HCT116 (cell line): Measurements from ENCODE around the gene LRP1B. TPM values are rescaled to one million over a fixed set of nuclear protein-coding genes. Genes with fewer than 3 reads are reported as not detected.

Experiments
- ATAC-seq: fragments of 200-7000 bp; cut with Tn5 transposase; 2 replicates; pipeline ENCODE4 v1.9.1; 2020; ENCODE audit warnings: mild to moderate bottlenecking, moderate library complexity
- BruUV-seq: library from RNA; stranded (reverse); fragments of 400-500 nt; replicated peaks from 2 replicates; lab custom pipeline; 2021; lab: Mats Ljungman, UMichigan
- CTCF ChIA-PET: fragments of 300-600 bp; sonication (Branson Sonifier 250); formaldehyde crosslinking; loops from one replicate; lab custom pipeline; 2021; ENCODE audit warnings: antibody characterized with exemption; lab: Charles Lee
- POLR2A ChIA-PET: fragments of 300-600, 350-600 bp; sonication (Branson Sonifier 250); formaldehyde crosslinking; loops from one replicate; lab custom pipeline; 2021; ENCODE audit warnings: antibody characterized with exemption; lab: Charles Lee
- RAD21 ChIA-PET, 2 experiments: fragments of 300-600 bp; sonication (Branson Sonifier 250); formaldehyde crosslinking; loops; one replicate each; lab custom pipeline; 2023; ENCODE audit warnings: low total read pairs in 2 of 2; ENCODE audit not compliant: uncharacterized antibody in 2 of 2, unreplicated experiment in 2 of 2, low non-redundant PET in 1 of 2; lab: Charles Lee
- DNase-seq: peaks from one replicate; pipeline ENCODE4 v3.0.0-alpha.2; 2010; ENCODE audit warnings: low read depth, low spot score
- H2AFZ ChIP-seq: fragments of 200-600 bp; shearing (Covaris generic), sonication (generic); 2 replicates; pipeline ENCODE4 v1.6.1; 2017; ENCODE audit warnings: low read depth, mixed run types, mixed read lengths, antibody characterized with exemption, low read length; ENCODE audit not compliant: poor library complexity, severe bottlenecking
- H3K27ac ChIP-seq: 2 replicates; pipeline ENCODE4 v1.5.1; 2012; ENCODE audit warnings: low read depth, low read length
- H3K27me3 ChIP-seq: fragments of 200-600 bp; sonication (generic); 2 replicates; pipeline ENCODE4 v1.6.1; 2016; ENCODE audit warnings: mixed run types, low read length, mixed read lengths; ENCODE audit not compliant: insufficient read depth
- H3K36me3 ChIP-seq, 2 experiments: fragments of 200-500 bp in 1 of 2; fragments of 200-600 bp in 1 of 2; sonication (Bioruptor generic) in 1 of 2; sonication (generic) in 1 of 2; 2 replicates each; pipeline versions ENCODE4 v1.5.1 to v1.6.1; 2014 to 2016; ENCODE audit warnings: low read length in 2 of 2, inconsistent platforms in 1 of 2, mixed read lengths in 1 of 2, mixed run types in 1 of 2; ENCODE audit not compliant: insufficient read depth in 2 of 2, control insufficient read depth in 1 of 2
- H3K4me1 ChIP-seq, 2 experiments: fragments of 200-600 bp in 1 of 2; sonication (generic) in 1 of 2; 2 replicates each; pipeline versions ENCODE4 v1.5.1 to v1.6.1; 2012 to 2017; ENCODE audit warnings: low read length in 2 of 2, inconsistent platforms in 1 of 2, mild to moderate bottlenecking in 1 of 2, mixed read lengths in 1 of 2, mixed run types in 1 of 2, moderate library complexity in 1 of 2; ENCODE audit not compliant: insufficient read depth in 2 of 2, control insufficient read depth in 1 of 2
- H3K4me2 ChIP-seq: fragments of 200-600 bp; sonication (generic); 2 replicates; pipeline ENCODE4 v1.6.1; 2017; ENCODE audit warnings: mixed run types, low read length, mixed read lengths
- H3K4me3 ChIP-seq, 2 experiments: fragments of 200-600 bp in 1 of 2; sonication (generic) in 1 of 2; replicated peaks in 1 of 2; 2 replicates each; pipeline ENCODE4 v1.5.1; 2011 to 2016; ENCODE audit warnings: low read length in 2 of 2, control low read depth in 1 of 2, low read depth in 1 of 2, mild to moderate bottlenecking in 1 of 2, mixed read lengths in 1 of 2, mixed run types in 1 of 2
- H3K79me2 ChIP-seq: fragments of 200-600 bp; sonication (generic); 2 replicates; pipeline ENCODE4 v1.6.1; 2017; ENCODE audit warnings: mild to moderate bottlenecking, mixed run types, low read length, moderate library complexity, mixed read lengths; ENCODE audit not compliant: insufficient read depth
- H3K9ac ChIP-seq: fragments of 200-600 bp; sonication (generic); 2 replicates; pipeline ENCODE4 v1.6.1; 2016; ENCODE audit warnings: low read length, mixed read lengths
- H3K9me2 ChIP-seq: fragments of 200-600 bp; sonication (generic), shearing (Covaris generic); 2 replicates; pipeline ENCODE4 v1.6.1; 2017; ENCODE audit warnings: mixed run types, mild to moderate bottlenecking, moderate library complexity; ENCODE audit not compliant: insufficient read depth
- H3K9me3 ChIP-seq, 2 experiments: fragments of 200-500 bp in 1 of 2; fragments of 200-600 bp in 1 of 2; sonication (Bioruptor generic) in 1 of 2; sonication (generic) in 1 of 2; 2 replicates each; pipeline ENCODE4 v1.6.1; 2014 to 2017; ENCODE audit warnings: low read length in 2 of 2, mixed read lengths in 2 of 2, inconsistent platforms in 1 of 2, low read depth in 1 of 2, mild to moderate bottlenecking in 1 of 2, mixed run types in 1 of 2, moderate library complexity in 1 of 2; ENCODE audit not compliant: control insufficient read depth in 1 of 2, insufficient read depth in 1 of 2
- H4K20me1 ChIP-seq: fragments of 200-600 bp; sonication (generic), shearing (Covaris generic); 2 replicates; pipeline ENCODE4 v1.6.1; 2017; ENCODE audit warnings: mixed run types, mild to moderate bottlenecking, moderate library complexity; ENCODE audit not compliant: insufficient read depth
- ATF3 ChIP-seq: IDR thresholded peaks from 2 replicates; pipeline ENCODE4 v1.6.1; 2012
- CBX3 ChIP-seq: IDR thresholded peaks from 2 replicates; pipeline ENCODE4 v1.6.1; 2012; ENCODE audit warnings: low read depth
- CEBPB ChIP-seq: IDR thresholded peaks from 2 replicates; pipeline ENCODE4 v1.6.1; 2012; ENCODE audit warnings: low read depth
- EZH2 ChIP-seq: fragments of 200-600 bp; sonication (generic); IDR thresholded peaks from 2 replicates; pipeline ENCODE4 v1.6.1; 2017; ENCODE audit warnings: antibody characterized with exemption, mixed run types
- FOSL1 ChIP-seq: IDR thresholded peaks from 2 replicates; pipeline ENCODE4 v1.6.1; 2012; ENCODE audit warnings: low read depth
- JUND ChIP-seq: IDR thresholded peaks from 2 replicates; pipeline ENCODE4 v1.6.1; 2012
- MAX ChIP-seq: IDR thresholded peaks from 2 replicates; pipeline ENCODE4 v1.6.1; 2012
- REST ChIP-seq: IDR thresholded peaks from 2 replicates; pipeline ENCODE4 v1.6.1; 2012; ENCODE audit warnings: low read depth
- SIN3A ChIP-seq: IDR thresholded peaks from 2 replicates; pipeline ENCODE4 v1.6.1; 2012; ENCODE audit warnings: low read depth
- TCF7L2 ChIP-seq: IDR thresholded peaks from 2 replicates; pipeline ENCODE4 v1.7.0; 2011; ENCODE audit warnings: borderline replicate concordance, inconsistent platforms; ENCODE audit not compliant: insufficient read depth, insufficient read length; ENCODE audit errors: extremely low read depth
- YY1 ChIP-seq: IDR thresholded peaks from 2 replicates; pipeline ENCODE4 v1.6.1; 2011; ENCODE audit warnings: low read length, low read depth, moderate library complexity, mild to moderate bottlenecking; ENCODE audit not compliant: insufficient replicate concordance; ENCODE audit errors: extremely low read depth
- ZBTB33 ChIP-seq: IDR thresholded peaks from 2 replicates; pipeline ENCODE4 v1.6.1; 2011; ENCODE audit warnings: mild to moderate bottlenecking, low read length, moderate library complexity; ENCODE audit not compliant: insufficient replicate concordance; ENCODE audit errors: extremely low read depth
- ZNF274 ChIP-seq: fragments of 200-500 bp; sonication (Bioruptor generic); IDR thresholded peaks from 2 replicates; pipeline ENCODE4 v1.6.1; 2014; ENCODE audit warnings: mild to moderate bottlenecking, low read depth, low read length, inconsistent platforms
- intact Hi-C: fragments of 100-400 bp; cut with micrococcal nuclease; formaldehyde crosslinking; loops from 2 replicates; pipeline ENCODE4 v1.10.0; 2022
- total RNA-seq: library from RNA; stranded (reverse); gene quantifications from one replicate; pipeline ENCODE4 v1.2.1, GENCODE V29; 2021; ENCODE audit not compliant: unreplicated experiment

The LRP1B gene
- total RNA-seq, 1 experiment from 2014 or later = 0.34 TPM

GRCh38 chr2:141003967-141004657 lies 1126.7 kb downstream of the LRP1B start:
- ChIA-PET CTCF (no interaction called here), POLR2A (no interaction called here), RAD21 (no interaction called here)
- no peak overlapping the region for H3K4me3 ChIP-seq
- DNase-seq (no peak), ATAC-seq (no peak)
- intact Hi-C loops = no loop called here
- no peak overlapping the region for H2AFZ ChIP-seq
- no peaks in the 10 kb centered on the region for H3K4me1 ChIP-seq
- TF ChIP-seq MAX = no peak
- no peak for TF ChIP-seq REST
- no peak for TF ChIP-seq ZNF274
- no peak for TF ChIP-seq YY1
- no peak for TF ChIP-seq EZH2
- TF ChIP-seq CEBPB = no peak
- no peak for TF ChIP-seq FOSL1
- no peak for TF ChIP-seq TCF7L2
- TF ChIP-seq ATF3 = no peak
- TF ChIP-seq SIN3A = no peak
- no peak for TF ChIP-seq ZBTB33
- no peak for TF ChIP-seq JUND
- TF ChIP-seq CBX3 = no peak
- no peaks in the 10 kb centered on the region for H3K9me2 ChIP-seq
- no peaks in the 10 kb centered on the region for H3K36me3 ChIP-seq
- H4K20me1 ChIP-seq = no peaks in the 10 kb centered on the region
- H3K27ac ChIP-seq = no peak overlapping the region
- H3K9ac ChIP-seq = no peak overlapping the region
- H3K9me3 ChIP-seq = no peaks in the 10 kb centered on the region
- no peaks in the 10 kb centered on the region for H3K27me3 ChIP-seq
- no peak overlapping the region for H3K4me2 ChIP-seq
- no peaks in the 10 kb centered on the region for H3K79me2 ChIP-seq
- BruUV-seq = no TSS peak
